Gastroesophageal sphincter (tissue), 4 donors: Measurements from ENCODE around the gene SMPX. TPM values are rescaled to one million over a fixed set of nuclear protein-coding genes. Genes with fewer than 3 reads are reported as not detected.

ENCODE experiments used
- ATAC-seq: fragments of 150-250 bp; one replicate; pipeline ENCODE4 v1.9.1; 2016; ENCODE audit warnings: mild to moderate bottlenecking, moderate library complexity
- H3K27ac ChIP-seq, 4 donors: fragments of 200-600 bp; sonication (generic) in 3 of 4; 1 replicate in 3 of 4; 2 replicates in 1 of 4; pipeline ENCODE4 v1.5.1; 2016 to 2019
- H3K27me3 ChIP-seq: fragments of 200-600 bp; sonication (generic); one replicate; pipeline ENCODE4 v1.5.1; 2019
- H3K36me3 ChIP-seq, 2 donors: fragments of 200-600 bp; sonication (generic); one replicate each; pipeline ENCODE4 v1.5.1; 2019; ENCODE audit warnings: control low read depth in 1 of 2
- H3K4me1 ChIP-seq, 3 donors: fragments of 200-600 bp; sonication (generic); 1 replicate in 2 of 3; 2 replicates in 1 of 3; pipeline ENCODE4 v1.5.1; 2016 to 2019; ENCODE audit warnings: control low read depth in 2 of 3
- H3K4me3 ChIP-seq, 2 donors: fragments of 200-600 bp; sonication (generic); one replicate each; pipeline ENCODE4 v1.5.1; 2019; ENCODE audit warnings: mild to moderate bottlenecking in 1 of 2, moderate library complexity in 1 of 2
- H3K9me3 ChIP-seq, 3 donors: fragments of 200-600 bp; sonication (generic); one replicate each; pipeline ENCODE4 v1.5.1; 2017 to 2019; ENCODE audit warnings: control low read depth in 2 of 3
- CTCF ChIP-seq, 4 experiments: fragments of 200-600 bp in 2 of 4; fragments of 450-650 bp in 2 of 4; sonication (generic) in 1 of 4; IDR thresholded peaks; one replicate each; pipeline ENCODE4 v1.5.1; 2017 to 2019; ENCODE audit warnings: antibody characterized with exemption in 4 of 4, mild to moderate bottlenecking in 2 of 4, moderate library complexity in 2 of 4
- EP300 ChIP-seq: sonication (generic); formaldehyde crosslinking; IDR thresholded peaks from one replicate; pipeline ENCODE4 v1.6.1; 2017; ENCODE audit warnings: antibody characterized with exemption, mild to moderate bottlenecking
- POLR2A ChIP-seq, 2 donors: fragments of 450-650 bp; IDR thresholded peaks; one replicate each; pipeline ENCODE4 v1.6.1; 2017; ENCODE audit warnings: antibody characterized with exemption in 2 of 2, mild to moderate bottlenecking in 2 of 2, moderate library complexity in 1 of 2
- POLR2AphosphoS5 ChIP-seq: sonication (generic); formaldehyde crosslinking; IDR thresholded peaks from one replicate; pipeline ENCODE4 v1.6.1; 2017; ENCODE audit warnings: antibody characterized with exemption
- WGBS, 2 donors: methylation state at CpG; one replicate each; pipeline ENCODE4 v1.1.5; 2018; ENCODE audit warnings: low coverage in 1 of 2; 5-methylcytosine and 5-hydroxymethylcytosine counted together
- total RNA-seq, 4 donors: library from RNA; depleted of rRNA; stranded (reverse); fragments of >200 nt; gene quantifications; one replicate each; pipeline ENCODE4 v1.1.0, GENCODE V29; 2016

SMPX gene
- total RNA-seq: 10 to 100 TPM; 14.8 to 32.5 (median 29.0) TPM

GRCh38 chrX:21757960-21758359 is at the start of gene SMPX:
SMPX (minus strand) TSS chrX:21758116; CDS start chrX:21754290, 3,826 bp downstream.
- ATAC-seq: no peak
- H3K4me3 ChIP-seq: peak within 1 kb of the TSS; percentile 44

GRCh38 chrX:21806691-21807090 is 48.8 kb upstream of the SMPX start:
- TF ChIP-seq EP300: no peak
- TF ChIP-seq POLR2AphosphoS5: no peak
- no peak for TF ChIP-seq POLR2A (IDR thresholded peaks at IDR 0.05)

More at GRCh38 chrX:21757960-21758359, at the start of gene SMPX:
- H3K9me3 ChIP-seq: no peaks in the 10 kb centered on the region
- no peaks in the 10 kb centered on the region for H3K27me3 ChIP-seq
- WGBS, 2 donors: 0% methylated on average over 3 of the region's 12 CpGs; no CpG with 5 or more reads in 1 of the 2 donors
- peak within 1 kb of the TSS; percentile 53 to 70 (median 56) for H3K27ac ChIP-seq
- no peaks in the 10 kb centered on the region for H3K36me3 ChIP-seq
- no peaks in the 10 kb centered on the region for H3K4me1 ChIP-seq
- TF ChIP-seq POLR2AphosphoS5: no peak
- no peak for TF ChIP-seq POLR2A (IDR thresholded peaks at IDR 0.05)
- TF ChIP-seq CTCF (IDR thresholded peaks at IDR 0.05): no peak
- no peak for TF ChIP-seq EP300

GRCh38 chrX:21802839-21803238 is 44.9 kb upstream of the SMPX start:
- no peak for ATAC-seq
- Histone ChIP-seq H3K27me3 (no peaks in the 10 kb centered on the region), H3K4me1 (peaks cover 0 to 17% (median 0%) of the 10 kb centered on the region in 3 donors), H3K27ac (no peak overlapping the region), H3K9me3 (no peaks in the 10 kb centered on the region), H3K4me3 (no peak overlapping the region), H3K36me3 (no peaks in the 10 kb centered on the region)
- TF ChIP-seq POLR2A (IDR thresholded peaks at IDR 0.05): no peak
- no peak for TF ChIP-seq EP300
- no peak for TF ChIP-seq CTCF (IDR thresholded peaks at IDR 0.05)
- TF ChIP-seq POLR2AphosphoS5: no peak

More at GRCh38 chrX:21806691-21807090, 48.8 kb upstream of the SMPX start:
- no peak for ATAC-seq
- Histone ChIP-seq H3K27me3 (no peaks in the 10 kb centered on the region), H3K9me3 (no peaks in the 10 kb centered on the region), H3K36me3 (no peaks in the 10 kb centered on the region), H3K27ac (no peak overlapping the region), H3K4me3 (no peak overlapping the region), H3K4me1 (peaks cover 0 to 7% (median 0%) of the 10 kb centered on the region in 3 donors)

- TF ChIP-seq CTCF (IDR thresholded peaks at IDR 0.05) (no peak), EP300 (no peak), POLR2A (IDR thresholded peaks at IDR 0.05) (no peak), POLR2AphosphoS5 (no peak)
- 36 to 57% methylated on average over 3 to 6 of the region's 7 CpGs for WGBS, 2 donors
- Histone ChIP-seq H3K36me3 (no peaks in the 10 kb centered on the region), H3K27ac (no peak overlapping the region), H3K27me3 (no peaks in the 10 kb centered on the region), H3K4me1 (peaks cover 0 to 17% (median 0%) of the 10 kb centered on the region in 3 donors), H3K4me3 (no peak overlapping the region), H3K9me3 (no peaks in the 10 kb centered on the region)
- ATAC-seq: no peak
Measured at GRCh38 chrX:21802054-21802670, 44.2 kb upstream of the SMPX start.

- TF ChIP-seq POLR2A (IDR thresholded peaks at IDR 0.05) (no peak), CTCF (IDR thresholded peaks at IDR 0.05) (no peak), POLR2AphosphoS5 (no peak), EP300 (no peak)
- Histone ChIP-seq H3K36me3 (no peaks in the 10 kb centered on the region), H3K4me1 (peaks cover 0 to 17% (median 0%) of the 10 kb centered on the region in 3 donors), H3K27me3 (no peaks in the 10 kb centered on the region), H3K4me3 (no peak overlapping the region), H3K9me3 (no peaks in the 10 kb centered on the region), H3K27ac (no peak overlapping the region)
- no peak for ATAC-seq
- 0% methylated on average over 1 of the region's 1 CpG; no CpG with 5 or more reads in 1 of the 2 donors for WGBS, 2 donors
Measured at GRCh38 chrX:21800344-21800770, 42.4 kb upstream of the SMPX start.
